SK-N-MC (cell line): ENCODE measurements around the gene ROPN1L.

Experiments used
- EZH2 ChIP-seq: fragments of 200-600 bp; sonication (generic); IDR thresholded peaks from one replicate; pipeline ENCODE4 v1.6.1; 2017; ENCODE audit warnings: antibody characterized with exemption
- FOXP2 ChIP-seq: optimal IDR thresholded peaks from 2 replicates; pipeline ENCODE3; 2011; ENCODE audit warnings: mild to moderate bottlenecking, moderate library complexity; ENCODE audit not compliant: insufficient read depth; ENCODE audit errors: extremely low read length, control extremely low read depth
- POLR2AphosphoS5 ChIP-seq: IDR thresholded peaks from 2 replicates; pipeline ENCODE4 v1.6.1; 2012; ENCODE audit warnings: mild to moderate bottlenecking, low read depth, low read length, borderline replicate concordance

- TF ChIP-seq POLR2AphosphoS5, result no peak
- TF ChIP-seq EZH2, result no peak
- no peak for TF ChIP-seq FOXP2
Measured at GRCh38 chr5:10509575-10509974, 67.9 kb downstream of the ROPN1L start.
